HepG2 (cell line): ENCODE results near the gene ZNF189.

ENCODE experiments used
- CTCF ChIP-seq: sonication (generic); formaldehyde crosslinking; IDR thresholded peaks from 2 replicates; pipeline ENCODE4 v1.5.0; 2020; ENCODE audit warnings: mild to moderate bottlenecking, missing genetic modification reagents, moderate library complexity
- GABPA ChIP-seq, 2 experiments: IDR thresholded peaks; 2 replicates each; pipeline ENCODE4 v1.6.1; 2011 to 2016; ENCODE audit warnings: low read depth in 2 of 2, low read length in 1 of 2, missing biosample characterization in 1 of 2, missing genetic modification characterization in 1 of 2
- GATAD2A ChIP-seq: IDR thresholded peaks from 2 replicates; pipeline ENCODE4 v1.6.1; 2016
- HCFC1 ChIP-seq: fragments of 150-350 bp; IDR thresholded peaks from 2 replicates; pipeline ENCODE4 v1.6.1; 2014; ENCODE audit warnings: low read depth, low read length
- MLXIP ChIP-seq: sonication (generic); formaldehyde crosslinking; IDR thresholded peaks from 2 replicates; pipeline ENCODE4 v1.9.0; 2021; ENCODE audit warnings: missing genetic modification reagents, borderline replicate concordance
- NFIC ChIP-seq: IDR thresholded peaks from 2 replicates; pipeline ENCODE4 v1.6.1; 2012; ENCODE audit warnings: mild to moderate bottlenecking, low read length, inconsistent platforms
- NFYB ChIP-seq: sonication (generic); formaldehyde crosslinking; IDR thresholded peaks from 2 replicates; pipeline ENCODE4 v1.4.0; 2020; ENCODE audit warnings: missing genetic modification reagents
- NKX3-1 ChIP-seq: sonication (generic); formaldehyde crosslinking; IDR thresholded peaks from 2 replicates; pipeline ENCODE4 v1.5.0; 2020; ENCODE audit warnings: missing genetic modification reagents
- TBP ChIP-seq: sonication (generic); formaldehyde crosslinking; IDR thresholded peaks from 2 replicates; pipeline ENCODE4 v1.5.0; 2020; ENCODE audit warnings: missing genetic modification reagents
- ZBTB7B ChIP-seq: sonication (generic); formaldehyde crosslinking; IDR thresholded peaks from 2 replicates; pipeline ENCODE4 v1.4.0; 2020; ENCODE audit warnings: missing genetic modification reagents
- ZNF235 ChIP-seq: sonication (generic); formaldehyde crosslinking; IDR thresholded peaks from 2 replicates; pipeline ENCODE4 v1.8.1; 2023; ENCODE audit warnings: mild to moderate bottlenecking, missing genetic modification reagents, borderline replicate concordance
- ZNF580 ChIP-seq: IDR thresholded peaks from 2 replicates; pipeline ENCODE4 v1.6.1; 2016; ENCODE audit warnings: low read depth, borderline replicate concordance
- ZNF660 ChIP-seq: sonication (generic); formaldehyde crosslinking; IDR thresholded peaks from 2 replicates; pipeline ENCODE4 v1.5.1; 2020; ENCODE audit warnings: mild to moderate bottlenecking, low read depth, missing genetic modification reagents, borderline replicate concordance
- ZZZ3 ChIP-seq: sonication (generic); formaldehyde crosslinking; IDR thresholded peaks from 2 replicates; pipeline ENCODE4 v1.4.0; 2020; ENCODE audit warnings: missing genetic modification reagents, mild to moderate bottlenecking, borderline replicate concordance

GRCh38 chr9:101427358-101427757, 28.7 kb downstream of the ZNF189 start:
- no peak for TF ChIP-seq NKX3-1
- TF ChIP-seq GATAD2A = no peak
- TF ChIP-seq ZBTB7B = no peak
- TF ChIP-seq ZNF660 = no peak
- TF ChIP-seq NFIC = no peak
- no peak for TF ChIP-seq ZZZ3
- no peak for TF ChIP-seq ZNF235
- TF ChIP-seq NFYB (CRISPR knock-in tag) = no peak
- TF ChIP-seq CTCF = no peak
- TF ChIP-seq MLXIP (CRISPR knock-in tag) = no peak
- TF ChIP-seq HCFC1 = no peak
- no peak for TF ChIP-seq ZNF580
- no peak for TF ChIP-seq TBP (CRISPR knock-in tag)
- no peak for TF ChIP-seq GABPA (IDR thresholded peaks at IDR 0.05; ENCODE audit: low read depth, low read length)
- TF ChIP-seq GABPA (CRISPR knock-in tag; IDR thresholded peaks at IDR 0.05; ENCODE audit: low read depth) = no peak
